ENCODE measurements around the gene OPA1. TPM values are rescaled to one million over a fixed set of nuclear protein-coding genes. Genes with fewer than 3 reads are reported as not detected.

The OPA1 gene
- total and polyA plus RNA-seq, 2 of the 8 experiments (the other 6 are each of a cell fraction or from before 2014, with no cell fraction given) = 20.3 to 109 TPM

- H3K36me3 ChIP-seq (ENCODE audit: control insufficient read depth in 2 of 4, insufficient read depth in 4 of 4, low read length in 3 of 4) = no peaks in the 10 kb centered on the region
- no peak overlapping the region for H3K4me2 ChIP-seq (ENCODE audit: insufficient read depth in 1 of 2, low read depth in 2 of 2, low read length in 2 of 2)
- H2BK20ac ChIP-seq (ENCODE audit: low read length) = no peak overlapping the region
- no peak overlapping the region for H2BK12ac ChIP-seq (ENCODE audit: low read depth, low read length)
- no peak overlapping the region for H3K56ac ChIP-seq (replicated peaks; ENCODE audit: insufficient read length, low read depth, low read length)
- no peak overlapping the region for H2BK5ac ChIP-seq (ENCODE audit: low read depth, low read length)
- no peak overlapping the region for H2AK5ac ChIP-seq (ENCODE audit: low read depth, low read length)
- H3K14ac ChIP-seq (ENCODE audit: insufficient read length) = no peak overlapping the region
- no peak overlapping the region for H3K4me3 ChIP-seq (ENCODE audit: extremely low read depth in 1 of 4, insufficient read depth in 2 of 4, low read depth in 3 of 4, low read length in 4 of 4)
- H3K4ac ChIP-seq (replicated peaks; ENCODE audit: insufficient read length, low read depth, low read length) = no peak overlapping the region
- ChIA-PET POLR2A (ENCODE audit: partially characterized antibody) (no interaction called here), CTCF (ENCODE audit: partially characterized antibody) (interaction anchor here (2.1 kb wide), 1 partner anchor 17 kb away, joined by 5 read pairs; no protein-coding TSS in a partner anchor)
- H3K79me1 ChIP-seq (ENCODE audit: low read depth, low read length) = peaks cover 3% of the 10 kb centered on the region; the same call in 1 of the 2 replicates
- no peaks in the 10 kb centered on the region for H3K9me3 ChIP-seq (ENCODE audit: insufficient read depth in 2 of 2, low read depth in 1 of 2, low read length in 1 of 2)
- H2BK15ac ChIP-seq (ENCODE audit: low read length) = no peak overlapping the region
- no peak overlapping the region for H4K5ac ChIP-seq (ENCODE audit: insufficient read length, low read depth, low read length)
- H3K9ac ChIP-seq (replicated peaks in 1 of 4; ENCODE audit: extremely low read depth in 1 of 4, low read depth in 3 of 4, low read length in 3 of 4) = no peak overlapping the region
- no peak overlapping the region for H3K18ac ChIP-seq (ENCODE audit: extremely low read depth, low read length)
- H3K23ac ChIP-seq (ENCODE audit: insufficient read length) = no peak overlapping the region
- WGBS, 2 experiments (ENCODE audit: extremely low coverage in 1 of 2, insufficient coverage in 1 of 2, insufficient read length in 1 of 2, insufficient replicate concordance in 2 of 2, low coverage in 1 of 2, low lambda C conversion rate in 2 of 2, missing lambda C conversion rate in 1 of 2) = 81% methylated on average over 1 of the region's 1 CpG; no CpG with 5 or more reads in 1 of the 2 experiments
- FAIRE-seq (no peak), DNase-seq (ENCODE audit: low read depth in 1 of 2, low spot score in 2 of 2) (no peak)
- H4K91ac ChIP-seq (replicated peaks; ENCODE audit: insufficient read length, low read length) = no peak overlapping the region
- peaks cover 0 to 6% (median 2%) of the 10 kb centered on the region in 4 experiments; a peak in 3 of 7 replicates for H3K27me3 ChIP-seq (replicated peaks in 1 of 4; ENCODE audit: control insufficient read depth in 3 of 4, extremely low read depth in 1 of 4, insufficient read depth in 3 of 4, low read length in 3 of 4)
- H3K23me2 ChIP-seq (ENCODE audit: low read depth, low read length) = no peaks in the 10 kb centered on the region
- H2AFZ ChIP-seq (ENCODE audit: low read length) = no peak overlapping the region
- H3K4me1 ChIP-seq (replicated peaks in 1 of 4; ENCODE audit: control insufficient read depth in 3 of 4, insufficient read depth in 4 of 4, low read length in 3 of 4) = peaks cover 0 to 4% (median 1%) of the 10 kb centered on the region in 4 experiments; a peak in 2 of 7 replicates
- H4K8ac ChIP-seq (ENCODE audit: extremely low read depth, insufficient read depth, low read length) = no peak overlapping the region
- H3K79me2 ChIP-seq (ENCODE audit: control insufficient read depth in 1 of 2, insufficient read depth in 2 of 2, low read length in 2 of 2) = peaks cover 0 to 9% of the 10 kb centered on the region in 2 experiments; a peak in 3 of 4 replicates
- no peak overlapping the region for H2BK120ac ChIP-seq (replicated peaks; ENCODE audit: low read depth, low read length)
- H4K20me1 ChIP-seq (replicated peaks in 1 of 2; ENCODE audit: control insufficient read depth in 1 of 2, insufficient read depth in 2 of 2, low read length in 2 of 2) = no peaks in the 10 kb centered on the region
- no peak overlapping the region for H3K27ac ChIP-seq (ENCODE audit: low read depth, low read length)
- TF ChIP-seq TBP (IDR thresholded peaks at IDR 0.05; ENCODE audit: low read depth, low read length) = no peak
- TF ChIP-seq YY1 (IDR thresholded peaks at IDR 0.05; ENCODE audit: low read depth, low read length) = no peak
- TF ChIP-seq EP300 (IDR thresholded peaks at IDR 0.05; ENCODE audit: borderline replicate concordance in 1 of 2, low read depth in 2 of 2, low read length in 2 of 2) = no peak
- no peak for TF ChIP-seq SP4 (IDR thresholded peaks at IDR 0.05; ENCODE audit: low read length)
- no peak for TF ChIP-seq RAD21 (IDR thresholded peaks at IDR 0.05 in 1 of 2, conservative IDR thresholded peaks at IDR 0.05 in 1 of 2; ENCODE audit: low read depth in 2 of 2, low read length in 2 of 2)
- TF ChIP-seq TAF7 (optimal IDR thresholded peaks at IDR 0.05; ENCODE audit: borderline replicate concordance, low read depth, low read length) = no peak
- TF ChIP-seq SIN3A (conservative IDR thresholded peaks at IDR 0.05 in 1 of 2, IDR thresholded peaks at IDR 0.05 in 1 of 2; ENCODE audit: low read depth in 1 of 2, low read length in 2 of 2) = no peak
- no peak for TF ChIP-seq SRF (IDR thresholded peaks at IDR 0.05; ENCODE audit: low read depth, low read length)
- TF ChIP-seq HDAC6 (IDR thresholded peaks at IDR 0.05; ENCODE audit: low read depth, low read length) = no peak
- no peak for TF ChIP-seq KDM4A (IDR thresholded peaks at IDR 0.05; ENCODE audit: low read depth, low read length, severe bottlenecking)
- TF ChIP-seq MAX (IDR thresholded peaks at IDR 0.05) = no peak
- no peak for TF ChIP-seq USF2 (IDR thresholded peaks at IDR 0.05; ENCODE audit: low read length)
These were observed 3.9 kb upstream of the OPA1 start for GRCh38 chr3:193589129-193589528.

All from H1 (cell line).